Neuronal stem cell (in vitro differentiated cells): ENCODE data around the gene KLK13.
A peak's percentile ranks its signal among the peaks of the same experiment; 100 is the strongest.

Experiments used
- DNase-seq: peaks from one replicate; pipeline ENCODE4 v3.0.0-alpha.2; 2013; ENCODE audit warnings: low spot score
- H2AFZ ChIP-seq: one replicate; pipeline ENCODE4 v1.6.1; 2013; ENCODE audit warnings: mild to moderate bottlenecking, low read length, inconsistent platforms
- H2AK5ac ChIP-seq: 2 replicates; pipeline ENCODE4 v1.6.1; 2013; ENCODE audit warnings: low read depth, mild to moderate bottlenecking, inconsistent platforms, low read length, moderate library complexity, mixed read lengths
- H2BK120ac ChIP-seq: 2 replicates; pipeline ENCODE4 v1.6.1; 2013; ENCODE audit warnings: low read depth, mild to moderate bottlenecking, inconsistent platforms, low read length, moderate library complexity, mixed read lengths
- H2BK12ac ChIP-seq: one replicate; pipeline ENCODE4 v1.6.1; 2013; ENCODE audit warnings: low read length, inconsistent platforms
- H2BK15ac ChIP-seq: 2 replicates; pipeline ENCODE4 v1.6.1; 2013; ENCODE audit warnings: mild to moderate bottlenecking, low read length, inconsistent platforms, mixed read lengths
- H2BK5ac ChIP-seq: one replicate; pipeline ENCODE4 v1.6.1; 2013; ENCODE audit warnings: inconsistent platforms, mild to moderate bottlenecking, low read length, moderate library complexity
- H3K14ac ChIP-seq: one replicate; pipeline ENCODE4 v1.6.1; 2013; ENCODE audit warnings: low read length, inconsistent platforms
- H3K18ac ChIP-seq: 2 replicates; pipeline ENCODE4 v1.6.1; 2013; ENCODE audit warnings: low read length, inconsistent platforms
- H3K23ac ChIP-seq: 2 replicates; pipeline ENCODE4 v1.6.1; 2013; ENCODE audit warnings: low read depth, mild to moderate bottlenecking, mixed read lengths, low read length, inconsistent platforms; ENCODE audit not compliant: poor library complexity
- H3K27ac ChIP-seq: replicated peaks from 3 replicates; pipeline ENCODE4 v1.5.1; 2013; ENCODE audit warnings: low read length, inconsistent platforms
- H3K27me3 ChIP-seq, 3 experiments: 2 replicates each; pipeline ENCODE4 v1.6.1; 2013; ENCODE audit warnings: low read length in 3 of 3, mild to moderate bottlenecking in 2 of 3, inconsistent platforms in 1 of 3, low read depth in 1 of 3, mixed read lengths in 1 of 3, moderate library complexity in 1 of 3; ENCODE audit not compliant: control insufficient read depth in 3 of 3, insufficient read depth in 3 of 3
- H3K36me3 ChIP-seq, 2 donors: replicated peaks in 1 of 2; 2 replicates each; pipeline ENCODE4 v1.6.1; 2013; ENCODE audit warnings: low read length in 2 of 2; ENCODE audit not compliant: control insufficient read depth in 2 of 2, insufficient read depth in 2 of 2
- H3K4ac ChIP-seq: 2 replicates; pipeline ENCODE4 v1.6.1; 2013; ENCODE audit warnings: inconsistent platforms, mild to moderate bottlenecking, low read length, moderate library complexity
- H3K4me1 ChIP-seq, 2 donors: 1 replicate in 1 of 2; 2 replicates in 1 of 2; pipeline ENCODE4 v1.6.1; 2013; ENCODE audit warnings: low read length in 2 of 2, low read depth in 1 of 2; ENCODE audit not compliant: control insufficient read depth in 2 of 2, insufficient read depth in 1 of 2
- H3K4me2 ChIP-seq: one replicate; pipeline ENCODE4 v1.6.1; 2013; ENCODE audit warnings: mild to moderate bottlenecking, low read length, inconsistent platforms; ENCODE audit not compliant: insufficient read depth, poor library complexity, severe bottlenecking
- H3K4me3 ChIP-seq, 2 donors: 2 replicates each; pipeline ENCODE4 v1.5.1; 2013; ENCODE audit warnings: low read length in 2 of 2, mild to moderate bottlenecking in 2 of 2, inconsistent platforms in 1 of 2, moderate library complexity in 1 of 2
- H3K79me1 ChIP-seq: one replicate; pipeline ENCODE4 v1.6.1; 2013; ENCODE audit warnings: low read depth, mild to moderate bottlenecking, inconsistent platforms, low read length, moderate library complexity
- H3K9ac ChIP-seq: one replicate; pipeline ENCODE4 v1.6.1; 2013; ENCODE audit warnings: mild to moderate bottlenecking, low read depth, low read length, inconsistent platforms; ENCODE audit not compliant: poor library complexity
- H3K9me3 ChIP-seq, 2 donors: replicated peaks in 1 of 2; 2 replicates each; pipeline versions ENCODE3 to v1.6.1; 2013; ENCODE audit warnings: low read length in 2 of 2, mild to moderate bottlenecking in 2 of 2, inconsistent platforms in 1 of 2, low read depth in 1 of 2, mixed read lengths in 1 of 2, moderate library complexity in 1 of 2; ENCODE audit not compliant: control insufficient read depth in 2 of 2, insufficient read depth in 1 of 2
- H4K8ac ChIP-seq: one replicate; pipeline ENCODE4 v1.6.1; 2013; ENCODE audit warnings: low read depth, mild to moderate bottlenecking, inconsistent platforms, low read length, moderate library complexity
- H4K91ac ChIP-seq: one replicate; pipeline ENCODE4 v1.6.1; 2013; ENCODE audit warnings: low read length, low read depth, mild to moderate bottlenecking, inconsistent platforms; ENCODE audit not compliant: poor library complexity
- WGBS, 2 donors: extraction: QIAGEN DNeasy Blood & Tissue Kit; methylation state at CpG; one replicate each; pipeline ENCODE4 v1.1.7; 2013; ENCODE audit warnings: missing lambda C conversion rate in 2 of 2, mixed read lengths in 1 of 2; ENCODE audit not compliant: insufficient read length in 2 of 2, insufficient replicate concordance in 1 of 2; ENCODE audit errors: extremely low coverage in 2 of 2; 5-methylcytosine and 5-hydroxymethylcytosine counted together

The KLK13 gene

DNA sequence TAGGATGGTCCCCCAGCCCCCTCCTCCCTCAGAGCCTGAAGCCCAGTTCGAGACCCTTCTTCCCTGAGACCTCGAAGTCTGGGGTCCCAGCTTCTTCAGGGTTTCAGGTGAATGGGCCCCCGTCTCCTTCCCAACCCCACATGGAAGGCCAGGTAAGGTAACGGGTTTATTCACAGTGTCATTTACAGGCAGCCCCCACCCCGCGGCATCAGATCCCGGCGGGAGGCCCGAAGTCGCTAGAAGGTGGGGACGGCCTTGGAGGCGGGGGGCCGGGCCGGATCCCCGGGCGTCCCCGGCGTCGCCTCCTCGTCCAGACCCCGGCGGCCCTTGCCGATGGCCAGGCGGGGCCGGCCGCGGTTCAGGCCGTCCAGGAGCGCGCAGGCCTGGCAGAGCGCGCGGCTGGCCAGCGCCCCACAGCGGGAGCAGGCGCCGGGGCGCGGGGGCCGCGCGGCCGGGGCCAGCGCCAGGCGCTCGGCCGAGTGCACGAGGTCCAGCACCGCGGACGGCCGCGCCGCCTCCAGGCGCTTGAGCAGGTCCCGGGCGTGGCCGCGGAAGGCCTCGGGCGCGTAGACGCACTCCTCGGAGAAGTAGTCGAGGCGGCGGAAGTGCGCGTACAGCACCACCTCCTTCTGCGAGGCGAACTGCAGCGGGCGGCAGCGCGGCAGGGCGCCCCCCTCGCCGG, 33.6 kb upstream of the KLK13 start:
- Histone ChIP-seq H3K4me1 (no peaks in the 10 kb centered on the region), H2BK120ac (no peak overlapping the region), H3K18ac (no peak overlapping the region), H2BK15ac (no peak overlapping the region), H3K9me3 (no peaks in the 10 kb centered on the region), H3K9ac (no peak overlapping the region), H2BK12ac (no peak overlapping the region), H3K23ac (no peak overlapping the region), H3K4ac (no peak overlapping the region), H2BK5ac (no peak overlapping the region), H3K27me3 (no peaks in the 10 kb centered on the region), H4K8ac (no peak overlapping the region), H3K14ac (no peak overlapping the region), H2AK5ac (no peak overlapping the region), H3K27ac (no peak overlapping the region), H3K79me1 (no peaks in the 10 kb centered on the region), H3K36me3 (peaks cover 6 to 39% of the 10 kb centered on the region in 2 donors), H3K4me2 (no peak overlapping the region), H3K4me3 (no peak overlapping the region), H2AFZ (no peak overlapping the region), H4K91ac (no peak overlapping the region)
- no peak for DNase-seq
- WGBS, 2 donors: no CpG with 5 or more reads among the region's 78 CpGs

DNA sequence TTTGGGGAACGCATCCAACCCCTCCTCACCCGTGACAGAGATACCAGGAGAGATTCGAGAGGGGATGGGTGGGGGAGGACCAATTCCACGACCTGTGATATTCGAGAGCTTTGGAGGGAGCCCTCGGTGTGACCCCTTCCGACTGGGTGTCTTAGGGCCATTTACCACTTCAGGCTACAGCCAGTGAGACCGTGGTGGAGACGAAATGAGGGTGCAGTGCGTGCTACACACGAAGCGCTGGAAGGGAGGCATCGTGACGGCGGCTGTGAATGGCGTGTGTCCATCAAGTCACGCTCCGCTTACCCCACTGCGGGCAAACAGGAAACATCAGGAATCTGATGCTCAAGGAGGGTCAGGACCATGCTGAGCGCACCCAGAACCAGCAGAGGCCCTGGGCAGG, 32.9 kb upstream of the KLK13 start:
- Histone ChIP-seq H3K4me2 (no peak overlapping the region), H4K91ac (no peak overlapping the region), H3K27me3 (no peaks in the 10 kb centered on the region), H2BK120ac (no peak overlapping the region), H2AFZ (no peak overlapping the region), H2BK5ac (no peak overlapping the region), H3K4ac (no peak overlapping the region), H3K14ac (no peak overlapping the region), H4K8ac (no peak overlapping the region), H3K23ac (no peak overlapping the region), H3K18ac (no peak overlapping the region), H3K79me1 (no peaks in the 10 kb centered on the region), H2BK15ac (no peak overlapping the region), H2BK12ac (no peak overlapping the region), H2AK5ac (no peak overlapping the region), H3K4me1 (no peaks in the 10 kb centered on the region), H3K36me3 (peaks cover 6 to 34% of the 10 kb centered on the region in 2 donors), H3K4me3 (peak overlapping the region in 1 of 2 donors; percentile 66), H3K27ac (no peak overlapping the region), H3K9ac (no peak overlapping the region), H3K9me3 (no peaks in the 10 kb centered on the region)
- no peak for DNase-seq
- WGBS, 2 donors: no CpG with 5 or more reads among the region's 20 CpGs

DNA sequence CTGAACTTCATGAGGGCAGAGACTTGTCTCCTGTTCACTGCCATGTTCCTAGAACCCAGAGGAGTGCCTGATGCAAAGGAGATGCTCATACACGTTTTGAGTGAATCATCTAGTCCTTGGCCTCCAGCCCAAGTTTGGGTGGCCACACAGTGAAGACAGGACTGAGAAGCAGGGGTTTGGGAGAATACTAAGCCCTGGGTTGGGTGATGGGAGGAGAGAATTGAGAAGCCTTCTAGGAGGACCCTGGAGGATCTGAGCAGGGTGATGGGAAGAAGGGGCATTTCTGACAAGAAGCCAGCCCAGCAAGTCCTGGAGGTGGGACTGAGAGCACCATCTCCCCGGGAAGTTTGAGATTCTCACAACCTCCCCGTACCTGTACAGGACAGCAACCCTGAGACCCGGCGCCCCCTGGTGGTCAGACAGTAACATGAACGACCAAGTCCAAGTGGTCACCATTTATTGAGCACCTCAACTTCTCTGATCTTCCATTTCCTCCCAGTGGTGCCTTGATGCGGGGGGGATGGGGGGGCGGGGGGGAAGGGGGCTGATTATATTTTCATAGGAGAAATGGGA, 32.4 kb upstream of the KLK13 start:
- H3K4me3 ChIP-seq: no peak overlapping the region
- H2BK15ac ChIP-seq: no peak overlapping the region
- H3K27ac ChIP-seq: no peak overlapping the region
- H3K36me3 ChIP-seq: peaks cover 2 to 29% of the 10 kb centered on the region in 2 donors
- H2BK12ac ChIP-seq: no peak overlapping the region
- H3K23ac ChIP-seq: no peak overlapping the region
- DNase-seq: peak; percentile 42
- H4K8ac ChIP-seq: no peak overlapping the region
- H3K4me2 ChIP-seq: no peak overlapping the region
- H3K4me1 ChIP-seq: no peaks in the 10 kb centered on the region
- no peak overlapping the region for H3K9ac ChIP-seq
- no peak overlapping the region for H3K4ac ChIP-seq
- no peak overlapping the region for H2BK120ac ChIP-seq
- H3K9me3 ChIP-seq: no peaks in the 10 kb centered on the region
- no peak overlapping the region for H3K18ac ChIP-seq
- H4K91ac ChIP-seq: no peak overlapping the region
- no peaks in the 10 kb centered on the region for H3K79me1 ChIP-seq
- H3K14ac ChIP-seq: no peak overlapping the region
- no peak overlapping the region for H2BK5ac ChIP-seq
- no CpG with 5 or more reads among the region's 8 CpGs for WGBS, 2 donors
- H2AFZ ChIP-seq: no peak overlapping the region
- peaks cover 0 to under 1% (median 0%) of the 10 kb centered on the region in 3 experiments for H3K27me3 ChIP-seq
- H2AK5ac ChIP-seq: no peak overlapping the region

DNA sequence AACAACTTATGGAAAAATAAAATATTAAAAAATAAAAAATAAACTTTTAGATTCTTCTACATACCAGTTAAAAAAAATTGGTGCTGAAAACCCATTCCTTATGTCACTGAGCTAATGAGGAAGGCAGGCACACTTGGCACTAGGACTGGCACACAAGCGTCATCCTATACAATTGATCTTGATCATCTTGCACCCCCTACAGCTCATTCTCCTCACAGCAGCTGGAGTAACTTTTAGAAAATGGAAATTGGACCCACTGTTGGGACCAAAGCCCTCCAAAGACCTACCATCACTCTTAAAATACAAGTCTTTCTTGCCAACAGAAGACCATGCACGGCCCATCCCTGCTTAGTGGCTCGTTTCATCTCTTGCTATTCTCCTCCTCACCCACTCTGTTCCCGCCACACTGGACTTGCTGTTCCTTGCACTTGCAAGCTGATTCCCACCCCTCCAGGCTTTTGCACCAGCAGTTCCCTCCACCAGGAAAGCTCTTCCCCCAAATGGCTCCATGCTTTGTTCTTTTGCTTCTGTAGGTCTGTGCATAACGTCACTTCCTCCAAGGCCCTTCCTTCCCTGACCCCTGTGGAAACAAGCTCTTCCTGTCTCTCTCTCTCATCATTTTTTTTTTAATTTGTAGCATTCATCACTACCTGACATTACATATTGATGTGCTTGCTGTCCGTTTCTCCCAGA, 31.7 kb upstream of the KLK13 start:
- peaks cover 0 to 3% (median 0%) of the 10 kb centered on the region in 3 experiments for H3K27me3 ChIP-seq
- no peaks in the 10 kb centered on the region for H3K4me1 ChIP-seq
- no peak overlapping the region for H2AK5ac ChIP-seq
- no peaks in the 10 kb centered on the region for H3K9me3 ChIP-seq
- H3K4ac ChIP-seq: no peak overlapping the region
- H3K4me2 ChIP-seq: no peak overlapping the region
- no peak overlapping the region for H2BK5ac ChIP-seq
- H3K14ac ChIP-seq: no peak overlapping the region
- no peak overlapping the region for H2AFZ ChIP-seq
- no peak for DNase-seq
- H3K79me1 ChIP-seq: no peaks in the 10 kb centered on the region
- no peak overlapping the region for H3K27ac ChIP-seq
- no peak overlapping the region for H4K8ac ChIP-seq
- H4K91ac ChIP-seq: no peak overlapping the region
- H2BK12ac ChIP-seq: no peak overlapping the region
- no peak overlapping the region for H3K18ac ChIP-seq
- H2BK120ac ChIP-seq: no peak overlapping the region
- H3K4me3 ChIP-seq: no peak overlapping the region
- peaks cover 2 to 27% of the 10 kb centered on the region in 2 donors for H3K36me3 ChIP-seq
- no peak overlapping the region for H2BK15ac ChIP-seq
- H3K23ac ChIP-seq: no peak overlapping the region
- H3K9ac ChIP-seq: no peak overlapping the region
- no CpG with 5 or more reads among the region's 6 CpGs for WGBS, 2 donors
